HCT116 (cell line): ENCODE results near the gene TDRD3. TPM values are rescaled to one million over a fixed set of nuclear protein-coding genes. Genes with fewer than 3 reads are reported as not detected.

ENCODE experiments used
- ATAC-seq: fragments of 200-7000 bp; cut with Tn5 transposase; 2 replicates; pipeline ENCODE4 v1.9.1; 2020; ENCODE audit warnings: mild to moderate bottlenecking, moderate library complexity
- BruUV-seq: library from RNA; stranded (reverse); fragments of 400-500 nt; replicated peaks from 2 replicates; lab custom pipeline; 2021; lab: Mats Ljungman, UMichigan
- CTCF ChIA-PET: fragments of 300-600 bp; sonication (Branson Sonifier 250); formaldehyde crosslinking; loops from one replicate; lab custom pipeline; 2021; ENCODE audit warnings: antibody characterized with exemption; lab: Charles Lee
- POLR2A ChIA-PET: fragments of 300-600, 350-600 bp; sonication (Branson Sonifier 250); formaldehyde crosslinking; loops from one replicate; lab custom pipeline; 2021; ENCODE audit warnings: antibody characterized with exemption; lab: Charles Lee
- RAD21 ChIA-PET, 2 experiments: fragments of 300-600 bp; sonication (Branson Sonifier 250); formaldehyde crosslinking; loops; one replicate each; lab custom pipeline; 2023; ENCODE audit warnings: low total read pairs in 2 of 2; ENCODE audit not compliant: uncharacterized antibody in 2 of 2, unreplicated experiment in 2 of 2, low non-redundant PET in 1 of 2; lab: Charles Lee
- DNase-seq: peaks from one replicate; pipeline ENCODE4 v3.0.0-alpha.2; 2010; ENCODE audit warnings: low read depth, low spot score
- H2AFZ ChIP-seq: fragments of 200-600 bp; shearing (Covaris generic), sonication (generic); 2 replicates; pipeline ENCODE4 v1.6.1; 2017; ENCODE audit warnings: low read depth, mixed run types, mixed read lengths, antibody characterized with exemption, low read length; ENCODE audit not compliant: poor library complexity, severe bottlenecking
- H3K27ac ChIP-seq: 2 replicates; pipeline ENCODE4 v1.5.1; 2012; ENCODE audit warnings: low read depth, low read length
- H3K27me3 ChIP-seq: fragments of 200-600 bp; sonication (generic); 2 replicates; pipeline ENCODE4 v1.6.1; 2016; ENCODE audit warnings: mixed run types, low read length, mixed read lengths; ENCODE audit not compliant: insufficient read depth
- H3K36me3 ChIP-seq, 2 experiments: fragments of 200-500 bp in 1 of 2; fragments of 200-600 bp in 1 of 2; sonication (Bioruptor generic) in 1 of 2; sonication (generic) in 1 of 2; 2 replicates each; pipeline versions ENCODE4 v1.5.1 to v1.6.1; 2014 to 2016; ENCODE audit warnings: low read length in 2 of 2, inconsistent platforms in 1 of 2, mixed read lengths in 1 of 2, mixed run types in 1 of 2; ENCODE audit not compliant: insufficient read depth in 2 of 2, control insufficient read depth in 1 of 2
- H3K4me1 ChIP-seq, 2 experiments: fragments of 200-600 bp in 1 of 2; sonication (generic) in 1 of 2; 2 replicates each; pipeline versions ENCODE4 v1.5.1 to v1.6.1; 2012 to 2017; ENCODE audit warnings: low read length in 2 of 2, inconsistent platforms in 1 of 2, mild to moderate bottlenecking in 1 of 2, mixed read lengths in 1 of 2, mixed run types in 1 of 2, moderate library complexity in 1 of 2; ENCODE audit not compliant: insufficient read depth in 2 of 2, control insufficient read depth in 1 of 2
- H3K4me2 ChIP-seq: fragments of 200-600 bp; sonication (generic); 2 replicates; pipeline ENCODE4 v1.6.1; 2017; ENCODE audit warnings: mixed run types, low read length, mixed read lengths
- H3K4me3 ChIP-seq, 2 experiments: fragments of 200-600 bp in 1 of 2; sonication (generic) in 1 of 2; replicated peaks in 1 of 2; 2 replicates each; pipeline ENCODE4 v1.5.1; 2011 to 2016; ENCODE audit warnings: low read length in 2 of 2, control low read depth in 1 of 2, low read depth in 1 of 2, mild to moderate bottlenecking in 1 of 2, mixed read lengths in 1 of 2, mixed run types in 1 of 2
- H3K79me2 ChIP-seq: fragments of 200-600 bp; sonication (generic); 2 replicates; pipeline ENCODE4 v1.6.1; 2017; ENCODE audit warnings: mild to moderate bottlenecking, mixed run types, low read length, moderate library complexity, mixed read lengths; ENCODE audit not compliant: insufficient read depth
- H3K9ac ChIP-seq: fragments of 200-600 bp; sonication (generic); 2 replicates; pipeline ENCODE4 v1.6.1; 2016; ENCODE audit warnings: low read length, mixed read lengths
- H3K9me2 ChIP-seq: fragments of 200-600 bp; sonication (generic), shearing (Covaris generic); 2 replicates; pipeline ENCODE4 v1.6.1; 2017; ENCODE audit warnings: mixed run types, mild to moderate bottlenecking, moderate library complexity; ENCODE audit not compliant: insufficient read depth
- H3K9me3 ChIP-seq, 2 experiments: fragments of 200-500 bp in 1 of 2; fragments of 200-600 bp in 1 of 2; sonication (Bioruptor generic) in 1 of 2; sonication (generic) in 1 of 2; 2 replicates each; pipeline ENCODE4 v1.6.1; 2014 to 2017; ENCODE audit warnings: low read length in 2 of 2, mixed read lengths in 2 of 2, inconsistent platforms in 1 of 2, low read depth in 1 of 2, mild to moderate bottlenecking in 1 of 2, mixed run types in 1 of 2, moderate library complexity in 1 of 2; ENCODE audit not compliant: control insufficient read depth in 1 of 2, insufficient read depth in 1 of 2
- H4K20me1 ChIP-seq: fragments of 200-600 bp; sonication (generic), shearing (Covaris generic); 2 replicates; pipeline ENCODE4 v1.6.1; 2017; ENCODE audit warnings: mixed run types, mild to moderate bottlenecking, moderate library complexity; ENCODE audit not compliant: insufficient read depth
- ATF3 ChIP-seq: IDR thresholded peaks from 2 replicates; pipeline ENCODE4 v1.6.1; 2012
- CEBPB ChIP-seq: IDR thresholded peaks from 2 replicates; pipeline ENCODE4 v1.6.1; 2012; ENCODE audit warnings: low read depth
- CTCF ChIP-seq, 3 experiments: fragments of 200-600 bp in 1 of 3; sonication (generic) in 1 of 3; IDR thresholded peaks in 2 of 3; conservative IDR thresholded peaks in 1 of 3; 2 replicates each; pipeline ENCODE4 v1.5.1; 2012 to 2017; ENCODE audit warnings: low read depth in 2 of 3, low read length in 2 of 3, antibody characterized with exemption in 1 of 3, borderline replicate concordance in 1 of 3, control low read depth in 1 of 3, mild to moderate bottlenecking in 1 of 3, mixed read lengths in 1 of 3, mixed run types in 1 of 3, moderate library complexity in 1 of 3; ENCODE audit not compliant: insufficient read depth in 1 of 3
- EGR1 ChIP-seq: IDR thresholded peaks from 2 replicates; pipeline ENCODE4 v1.6.1; 2012; ENCODE audit warnings: low read depth
- EZH2 ChIP-seq: fragments of 200-600 bp; sonication (generic); IDR thresholded peaks from 2 replicates; pipeline ENCODE4 v1.6.1; 2017; ENCODE audit warnings: antibody characterized with exemption, mixed run types
- EZH2phosphoT487 ChIP-seq: fragments of 200-600 bp; IDR thresholded peaks from 2 replicates; pipeline ENCODE4 v1.6.1; 2018; ENCODE audit warnings: antibody characterized with exemption, borderline replicate concordance
- FOSL1 ChIP-seq: IDR thresholded peaks from 2 replicates; pipeline ENCODE4 v1.6.1; 2012; ENCODE audit warnings: low read depth
- MAX ChIP-seq: IDR thresholded peaks from 2 replicates; pipeline ENCODE4 v1.6.1; 2012
- POLR2AphosphoS5 ChIP-seq: IDR thresholded peaks from 2 replicates; pipeline ENCODE4 v1.6.1; 2011; ENCODE audit warnings: mild to moderate bottlenecking, low read depth, low read length, moderate library complexity
- REST ChIP-seq: IDR thresholded peaks from 2 replicates; pipeline ENCODE4 v1.6.1; 2012; ENCODE audit warnings: low read depth
- SIN3A ChIP-seq: IDR thresholded peaks from 2 replicates; pipeline ENCODE4 v1.6.1; 2012; ENCODE audit warnings: low read depth
- SRF ChIP-seq: IDR thresholded peaks from 2 replicates; pipeline ENCODE4 v1.6.1; 2012; ENCODE audit warnings: low read depth
- TCF7L2 ChIP-seq: IDR thresholded peaks from 2 replicates; pipeline ENCODE4 v1.7.0; 2011; ENCODE audit warnings: borderline replicate concordance, inconsistent platforms; ENCODE audit not compliant: insufficient read depth, insufficient read length; ENCODE audit errors: extremely low read depth
- intact Hi-C: fragments of 100-400 bp; cut with micrococcal nuclease; formaldehyde crosslinking; loops from 2 replicates; pipeline ENCODE4 v1.10.0; 2022
- total RNA-seq: library from RNA; stranded (reverse); gene quantifications from one replicate; pipeline ENCODE4 v1.2.1, GENCODE V29; 2021; ENCODE audit not compliant: unreplicated experiment
- TF ChIP-seq, protein P1 (sequence below): IDR thresholded peaks from 2 replicates; pipeline ENCODE4 v1.6.1; 2011; ENCODE audit warnings: mild to moderate bottlenecking, low read length, moderate library complexity; ENCODE audit not compliant: insufficient replicate concordance; ENCODE audit errors: extremely low read depth

Gene TDRD3
- total RNA-seq, 1 experiment from 2014 or later = 16.9 TPM

DNA sequence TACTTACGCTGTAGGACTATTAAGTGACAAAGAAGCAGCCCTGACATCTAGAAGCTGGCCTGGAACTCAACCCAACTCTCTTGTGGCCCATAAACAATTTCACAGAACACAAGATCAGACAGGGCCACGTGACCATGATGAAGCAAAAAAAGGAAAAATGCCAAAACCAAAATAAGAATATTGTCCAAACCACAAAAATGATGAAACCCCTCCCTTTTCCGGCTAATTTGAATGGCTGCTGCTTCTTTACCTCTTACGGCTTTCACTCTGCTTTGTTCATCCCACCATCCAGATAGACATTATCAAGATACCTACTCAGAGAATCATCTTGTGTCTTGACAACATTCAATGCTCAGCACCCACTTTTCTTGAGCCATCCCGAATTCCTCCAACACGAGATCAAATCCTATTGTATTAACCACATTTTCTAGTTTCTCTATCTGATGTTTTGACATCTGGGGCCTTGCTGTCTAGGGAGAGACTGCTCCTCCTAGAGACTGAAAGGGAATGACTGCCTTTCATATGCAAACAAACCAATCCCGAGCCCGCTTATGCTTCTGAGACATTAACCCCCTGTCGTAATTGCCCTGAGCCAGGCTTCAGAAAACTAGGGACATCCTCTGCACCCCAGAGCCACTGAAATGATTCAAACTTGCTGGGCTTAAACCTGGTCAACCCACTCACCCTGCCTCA, 186.3 kb downstream of the TDRD3 start:
- no peak for ATAC-seq
- no peak for TF ChIP-seq MAX
- TF ChIP-seq EZH2 = no peak
- TF ChIP-seq REST = no peak
- no peak for TF ChIP-seq CTCF (IDR thresholded peaks at IDR 0.05 in 2 of 3, conservative IDR thresholded peaks at IDR 0.05 in 1 of 3; ENCODE audit: borderline replicate concordance in 1 of 3, insufficient read depth in 1 of 3, low read depth in 2 of 3, low read length in 2 of 3)
- TF ChIP-seq SRF = no peak
- no peak for TF ChIP-seq EGR1
- TF ChIP-seq EZH2phosphoT487 = no peak
- no peak for TF ChIP-seq FOSL1
- TF ChIP-seq TCF7L2 = no peak
- TF ChIP-seq, protein P1, sequence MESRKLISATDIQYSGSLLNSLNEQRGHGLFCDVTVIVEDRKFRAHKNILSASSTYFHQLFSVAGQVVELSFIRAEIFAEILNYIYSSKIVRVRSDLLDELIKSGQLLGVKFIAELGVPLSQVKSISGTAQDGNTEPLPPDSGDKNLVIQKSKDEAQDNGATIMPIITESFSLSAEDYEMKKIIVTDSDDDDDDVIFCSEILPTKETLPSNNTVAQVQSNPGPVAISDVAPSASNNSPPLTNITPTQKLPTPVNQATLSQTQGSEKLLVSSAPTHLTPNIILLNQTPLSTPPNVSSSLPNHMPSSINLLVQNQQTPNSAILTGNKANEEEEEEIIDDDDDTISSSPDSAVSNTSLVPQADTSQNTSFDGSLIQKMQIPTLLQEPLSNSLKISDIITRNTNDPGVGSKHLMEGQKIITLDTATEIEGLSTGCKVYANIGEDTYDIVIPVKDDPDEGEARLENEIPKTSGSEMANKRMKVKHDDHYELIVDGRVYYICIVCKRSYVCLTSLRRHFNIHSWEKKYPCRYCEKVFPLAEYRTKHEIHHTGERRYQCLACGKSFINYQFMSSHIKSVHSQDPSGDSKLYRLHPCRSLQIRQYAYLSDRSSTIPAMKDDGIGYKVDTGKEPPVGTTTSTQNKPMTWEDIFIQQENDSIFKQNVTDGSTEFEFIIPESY = no peak
- TF ChIP-seq SIN3A = no peak
- TF ChIP-seq ATF3 = no peak
- TF ChIP-seq POLR2AphosphoS5 = no peak
- TF ChIP-seq CEBPB = no peak
- BruUV-seq = no TSS peak
- H4K20me1 ChIP-seq = no peaks in the 10 kb centered on the region
- H3K27ac ChIP-seq = no peak overlapping the region
- H3K4me3 ChIP-seq = no peak overlapping the region
- no peaks in the 10 kb centered on the region for H3K4me1 ChIP-seq
- ChIA-PET CTCF (no interaction called here), POLR2A (no interaction called here), RAD21 (no interaction called here)
- no peaks in the 10 kb centered on the region for H3K79me2 ChIP-seq
- no peak overlapping the region for H2AFZ ChIP-seq
- no peaks in the 10 kb centered on the region for H3K9me3 ChIP-seq
- no peaks in the 10 kb centered on the region for H3K27me3 ChIP-seq
- intact Hi-C loops = no loop called here
- H3K9ac ChIP-seq = no peak overlapping the region
- no peaks in the 10 kb centered on the region for H3K9me2 ChIP-seq
- H3K36me3 ChIP-seq = no peaks in the 10 kb centered on the region
- H3K4me2 ChIP-seq = no peak overlapping the region
- no peak for DNase-seq
